ENCODE measurements around the gene ABI1.

Gene ABI1

DNA sequence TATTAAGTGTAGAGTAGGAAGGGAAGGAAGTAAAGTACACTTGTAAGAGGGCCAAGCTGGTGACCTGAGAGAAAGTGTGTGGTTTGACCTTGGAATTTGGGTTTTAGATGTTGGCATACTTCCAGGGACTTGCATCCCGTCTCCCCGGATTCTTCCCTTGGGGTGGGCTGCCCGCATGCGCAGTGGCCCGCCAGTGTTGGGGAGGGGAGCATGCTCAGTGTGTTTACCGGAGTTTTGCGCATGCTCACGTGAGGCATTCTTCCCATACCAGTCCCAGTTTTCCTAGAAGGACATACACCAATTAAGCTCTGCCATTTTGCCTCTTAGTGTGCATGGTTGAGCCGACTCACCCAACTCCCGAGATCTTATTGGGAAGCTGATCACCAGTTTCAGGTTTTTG, 153.8 kb downstream of the ABI1 start:
- DNase-seq: no peak

DNA sequence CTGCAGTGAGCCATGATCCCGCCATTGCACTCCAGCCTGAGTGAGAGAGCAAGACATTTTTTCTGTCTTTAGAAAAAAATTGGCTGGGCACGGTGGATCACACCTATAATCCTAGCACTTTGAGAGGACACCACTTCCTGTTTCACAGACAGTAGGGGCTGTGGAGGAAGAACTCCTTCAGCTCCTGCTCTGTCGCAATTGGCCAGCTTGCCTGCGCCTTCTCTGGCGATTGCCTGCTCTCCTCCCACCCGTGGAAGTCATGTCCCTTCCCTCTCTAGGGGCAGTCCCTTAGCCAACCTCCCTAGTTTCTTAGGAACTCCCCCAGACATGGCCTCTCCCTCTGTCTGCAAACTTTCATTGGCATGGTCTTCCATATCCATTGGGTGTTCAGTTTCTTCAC, 154.6 kb downstream of the ABI1 start:
- DNase-seq: no peak

DNA sequence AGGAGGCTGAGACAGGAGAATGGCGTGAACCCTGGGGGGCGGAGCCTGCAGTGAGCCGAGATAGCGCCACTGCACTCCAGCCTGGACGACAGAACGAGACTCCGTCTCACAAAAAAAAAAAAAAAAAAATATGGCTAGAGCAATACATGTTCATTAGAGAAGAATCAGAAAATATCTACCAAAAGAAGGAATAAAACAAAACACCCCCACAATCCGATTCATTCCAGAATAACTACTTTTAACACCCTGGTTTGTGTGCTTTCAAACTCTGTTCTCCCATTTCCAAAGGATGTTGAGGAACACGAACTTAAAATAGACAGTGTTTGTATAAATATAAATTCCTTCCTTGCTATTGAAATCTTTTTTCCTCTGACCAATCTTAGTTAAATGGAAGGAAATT, 156.8 kb downstream of the ABI1 start:
- no peak for DNase-seq

DNA sequence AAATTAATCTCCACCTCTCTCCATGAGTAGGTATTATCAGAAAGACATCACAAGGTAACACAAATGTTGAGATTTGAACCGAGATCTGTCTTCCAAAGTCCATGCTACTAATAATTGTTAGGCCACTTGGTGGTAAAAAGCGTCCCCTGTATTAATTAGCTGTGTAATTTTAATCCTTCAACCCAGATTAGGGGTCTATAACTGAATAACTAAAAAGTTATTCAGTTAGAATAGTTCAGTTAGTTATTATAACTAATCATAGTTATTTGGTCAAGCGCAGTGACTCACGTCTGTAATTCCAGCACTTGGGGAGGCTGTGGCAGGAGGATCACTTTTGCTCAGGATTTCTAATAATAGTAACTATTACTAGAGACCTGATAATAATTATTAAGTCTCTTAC, 157.7 kb downstream of the ABI1 start:
- no peak for DNase-seq

DNA sequence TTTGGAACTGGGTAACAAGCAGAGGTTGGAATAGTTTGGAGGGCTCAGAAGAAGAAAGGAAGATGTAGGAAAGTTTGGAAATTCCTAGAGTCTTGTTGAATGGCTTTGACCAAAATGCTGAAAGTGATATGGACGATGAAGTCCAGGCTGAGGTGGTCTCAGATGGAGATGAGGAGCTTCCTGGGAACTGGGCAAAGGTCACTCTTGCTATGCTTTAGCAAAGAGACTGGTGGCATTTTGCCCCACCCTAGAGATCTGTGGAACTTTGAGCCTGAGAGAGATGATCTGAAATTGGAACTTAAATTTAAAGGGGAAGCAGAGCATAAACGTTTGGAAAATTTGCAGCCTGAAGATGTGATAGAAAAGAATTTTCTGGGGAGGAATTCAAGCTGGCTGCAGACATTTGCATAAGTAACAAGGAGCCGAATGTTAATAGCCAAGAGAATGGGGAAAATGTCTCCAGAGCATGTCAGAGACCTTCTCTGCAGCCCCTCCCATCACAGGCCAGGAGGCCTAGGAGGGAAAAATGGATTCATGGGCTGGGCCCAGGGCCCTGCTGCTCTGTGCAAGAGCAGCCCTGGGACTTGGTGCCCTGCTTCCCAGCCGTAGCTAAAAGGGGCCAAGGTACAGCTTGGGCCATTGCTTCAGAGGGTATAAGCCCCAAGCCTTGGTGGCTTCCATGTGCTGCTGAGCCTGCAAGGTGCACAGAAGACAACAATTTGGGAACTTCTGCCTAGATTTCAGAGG, 159.7 kb downstream of the ABI1 start:
- DNase-seq: no peak

DNA sequence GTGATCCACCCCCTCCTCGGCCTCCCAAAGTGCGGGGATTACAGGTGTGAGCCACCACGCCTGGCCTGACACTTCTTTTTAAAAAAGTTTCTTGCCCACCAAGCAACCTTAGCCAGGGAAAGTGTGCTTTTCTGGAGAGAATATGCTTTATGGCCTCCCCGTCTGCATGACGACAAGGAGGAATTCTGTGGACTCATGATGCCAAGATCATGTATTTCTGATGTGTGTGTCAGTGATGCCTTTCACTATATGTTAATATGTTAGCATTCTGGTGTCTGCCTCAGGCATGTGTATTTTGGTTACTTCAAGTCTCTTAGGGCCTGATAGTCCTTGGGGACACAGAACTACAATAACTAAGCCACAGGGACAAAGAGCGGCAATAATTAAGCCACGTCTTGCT, 161.1 kb downstream of the ABI1 start:
- no peak for DNase-seq

DNA sequence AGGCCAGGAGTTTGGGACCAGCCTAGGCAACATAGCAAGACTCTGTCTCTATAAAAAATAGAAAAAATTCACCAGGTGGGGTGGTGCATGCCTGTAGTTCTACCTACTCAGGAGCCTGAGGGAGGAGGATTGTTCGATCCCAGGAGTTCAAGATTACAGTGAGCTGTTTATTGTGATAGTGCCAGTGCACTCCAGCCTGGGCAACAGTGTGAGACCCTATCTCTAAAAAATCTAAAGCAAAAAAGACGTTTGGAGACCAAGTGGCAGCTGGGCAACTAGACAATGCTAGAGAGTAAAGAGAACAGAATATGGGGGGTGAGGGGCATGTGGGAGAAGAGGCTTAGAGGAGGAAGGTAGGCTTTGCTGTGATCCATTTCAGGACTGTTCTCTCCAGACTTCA, 161.8 kb downstream of the ABI1 start:
- DNase-seq: no peak

DNA sequence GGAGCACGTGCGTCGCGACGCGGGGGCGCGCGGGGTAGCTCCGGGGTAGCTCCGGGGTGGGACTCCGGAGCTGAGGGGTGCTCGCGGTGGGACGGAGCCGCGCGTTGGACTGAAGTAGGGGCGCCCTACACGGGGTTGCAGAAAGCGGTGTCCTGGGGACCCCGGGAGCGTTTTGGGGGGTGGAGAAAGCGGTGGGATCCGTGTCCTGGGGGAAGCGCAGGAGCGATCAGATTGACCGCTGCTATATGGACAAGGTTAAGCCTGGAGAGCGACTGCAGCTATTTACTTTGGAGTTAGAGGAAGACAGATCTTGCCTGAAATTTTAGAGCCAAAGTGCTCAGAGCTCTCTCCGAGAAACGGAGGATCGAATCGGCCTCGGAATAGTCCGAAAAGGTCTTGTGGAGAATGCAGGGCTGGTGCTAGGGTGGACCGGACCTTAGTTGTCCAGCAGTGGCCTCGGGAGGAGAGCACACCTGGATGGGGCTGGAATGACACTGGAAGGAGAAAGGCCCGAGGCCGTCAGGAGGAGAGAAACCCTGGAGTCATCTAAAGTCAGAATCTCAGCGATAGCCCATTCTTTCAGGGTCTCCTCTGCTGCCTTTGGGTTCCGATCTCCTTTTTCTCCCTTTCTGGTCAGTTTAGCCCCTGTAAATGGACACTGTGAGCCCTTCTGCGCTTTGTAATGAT, 162.7 kb downstream of the ABI1 start:
- DNase-seq: no peak

DNA sequence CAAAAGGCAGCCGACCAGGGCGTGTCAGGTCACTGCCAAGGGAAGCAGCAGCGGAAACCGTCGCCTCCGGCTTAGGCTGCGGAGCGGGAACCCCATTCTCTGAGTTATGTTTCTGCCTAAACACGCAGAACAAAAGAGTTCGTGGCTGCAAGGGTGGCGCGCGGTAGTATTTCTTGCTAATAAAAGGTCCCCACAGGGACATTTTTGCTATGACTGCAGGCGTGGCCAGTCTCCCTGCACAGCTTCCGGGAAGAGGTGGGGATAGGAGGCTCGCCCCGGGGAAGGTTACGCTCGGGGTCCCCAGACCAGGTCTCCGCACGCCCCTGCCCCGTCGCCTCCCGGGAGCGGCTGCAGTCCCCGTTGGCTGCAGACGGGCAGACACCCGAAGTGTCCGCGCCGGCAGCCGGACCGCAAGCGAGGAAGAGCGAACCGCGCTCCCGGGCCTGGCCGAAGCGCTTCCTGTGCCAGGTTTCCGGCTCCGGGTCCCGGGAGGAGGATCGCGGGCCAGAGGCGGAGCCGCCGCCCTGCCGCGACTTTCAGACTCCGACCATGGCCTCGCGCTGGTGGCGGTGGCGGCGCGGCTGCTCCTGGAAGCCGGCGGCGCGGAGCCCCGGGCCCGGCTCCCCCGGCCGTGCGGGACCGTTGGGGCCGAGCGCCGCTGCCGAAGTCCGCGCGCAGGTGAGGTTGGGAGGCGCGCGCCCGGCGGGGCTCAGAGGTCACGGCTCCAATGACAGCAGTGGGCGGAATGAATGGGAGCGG, 163.4 kb downstream of the ABI1 start, which contains the start of gene PDSS1:
PDSS1 (plus strand) TSS at position 539 of the 759 bp plus-strand sequence; CDS start at position 550, 11 bp downstream.
- peak; percentile 23 for DNase-seq

DNA sequence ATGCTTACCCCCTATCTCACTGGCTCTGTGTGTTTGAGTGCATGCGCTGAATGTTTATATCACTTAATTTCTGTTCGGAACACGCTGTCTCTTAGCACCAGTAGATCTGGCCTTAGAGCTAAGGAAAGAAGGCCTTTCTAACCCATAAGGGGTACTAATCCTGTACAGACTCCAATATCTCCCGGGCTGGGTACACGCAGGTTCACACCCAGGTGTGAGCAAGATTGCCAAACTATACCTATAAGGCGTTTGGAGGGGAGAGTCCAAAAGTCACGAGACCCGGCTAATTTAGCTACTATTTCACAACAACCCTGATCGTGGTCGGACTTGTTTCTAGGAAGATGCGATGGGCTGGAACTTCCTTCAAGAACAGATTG, 164.0 kb downstream of the ABI1 start:
- no peak for DNase-seq
